ENCODE measurements around the gene COG3. TPM values are rescaled to one million over a fixed set of nuclear protein-coding genes. Genes with fewer than 3 reads are reported as not detected.

The COG3 gene
- total and polyA plus RNA-seq, 11 donors: 7.7 to 23.1 (median 15.2) TPM

GRCh38 chr13:45473627-45474026 lies 8.9 kb downstream of the COG3 start:
- TF ChIP-seq POLR2A (IDR thresholded peaks at IDR 0.05) (no peak), CTCF (IDR thresholded peaks at IDR 0.05) (peak in 1 of 12 donors; percentile 10)
- Histone ChIP-seq H3K9me3 (peaks cover 0 to 6% (median 0%) of the 10 kb centered on the region in 12 donors), H3K36me3 (peaks cover 0 to 29% (median 22%) of the 10 kb centered on the region in 9 donors), H3K27me3 (no peaks in the 10 kb centered on the region), H3K27ac (no peak overlapping the region), H3K4me3 (no peak overlapping the region), H3K4me1 (peaks cover 0 to 46% (median 15%) of the 10 kb centered on the region in 12 donors)
- DNase-seq (no peak), ATAC-seq (no peak)
- intact Hi-C loops (cut with DNase I): loop anchor here in 1 of 10 donors (10.0 kb wide), 1 partner anchor 99 kb away; no protein-coding TSS in a partner anchor
- whole genome bisulfite sequencing, 4 donors: 52 to 93% (median 71%) methylated on average over 2 of the region's 2 CpGs

- DNase-seq: no peak
- intact Hi-C loops (cut with DNase I): loop anchor here in 1 of 10 donors (10.0 kb wide), 1 partner anchor 100 kb away; no protein-coding TSS in a partner anchor
Observed at GRCh38 chr13:45474584-45475454, 10.1 kb downstream of the COG3 start.

GRCh38 chr13:45479661-45480060 lies 14.9 kb downstream of the COG3 start:
- 87 to 92% (median 88%) methylated on average over 2 of the region's 2 CpGs for WGBS, 4 donors
- DNase-seq (no peak), ATAC-seq (no peak)
- H3K27ac ChIP-seq: no peak overlapping the region
- intact Hi-C loops (cut with DNase I): loop anchor here in 4 of 10 donors (5.0 to 10.0 kb wide), 2 partner anchors 105 to 107 kb away; no protein-coding TSS in a partner anchor
- H3K9me3 ChIP-seq: no peaks in the 10 kb centered on the region
- no peak overlapping the region for H3K4me3 ChIP-seq
- no peaks in the 10 kb centered on the region for H3K27me3 ChIP-seq
- TF ChIP-seq CTCF (IDR thresholded peaks at IDR 0.05) (no peak), POLR2A (IDR thresholded peaks at IDR 0.05) (no peak)
- peaks cover 0 to 34% (median 12%) of the 10 kb centered on the region in 12 donors for H3K4me1 ChIP-seq
- H3K36me3 ChIP-seq: peaks cover 0 to 83% (median 66%) of the 10 kb centered on the region in 9 donors

More at GRCh38 chr13:45474584-45475454, 10.1 kb downstream of the COG3 start:
- Histone ChIP-seq H3K4me1 (peaks cover 0 to 44% (median 9%) of the 10 kb centered on the region in 12 donors), H3K36me3 (peaks cover 0 to 41% (median 33%) of the 10 kb centered on the region in 9 donors), H3K27me3 (no peaks in the 10 kb centered on the region), H3K4me3 (no peak overlapping the region), H3K27ac (no peak overlapping the region), H3K9me3 (peaks cover 0 to 6% (median 0%) of the 10 kb centered on the region in 12 donors)
- ATAC-seq: no peak
- TF ChIP-seq CTCF (IDR thresholded peaks at IDR 0.05) (no peak), POLR2A (IDR thresholded peaks at IDR 0.05) (no peak)
- WGBS, 4 donors: 87 to 96% (median 90%) methylated on average over 3 of the region's 3 CpGs

GRCh38 chr13:45481688-45482087 lies 16.9 kb downstream of the COG3 start:
- WGBS, 4 donors: 44 to 51% (median 47%) methylated on average over 1 of the region's 1 CpG
- Histone ChIP-seq H3K36me3 (peaks cover 0 to 80% (median 66%) of the 10 kb centered on the region in 9 donors), H3K4me3 (no peak overlapping the region), H3K27ac (peak overlapping the region in 5 of 12 donors; percentile 2 to 42 (median 11)), H3K27me3 (no peaks in the 10 kb centered on the region), H3K9me3 (no peaks in the 10 kb centered on the region), H3K4me1 (peaks cover 0 to 24% (median 10%) of the 10 kb centered on the region in 12 donors)
- peak in 3 of 4 donors; percentile 37 to 56 (median 51) for ATAC-seq
- intact Hi-C loops (cut with DNase I): loop anchor here in 3 of 10 donors (5.0 to 10.0 kb wide), 2 partner anchors 107 to 109 kb away; no protein-coding TSS in a partner anchor
- DNase-seq: no peak
- TF ChIP-seq POLR2A (IDR thresholded peaks at IDR 0.05) (no peak), CTCF (IDR thresholded peaks at IDR 0.05) (no peak)

All from heart left ventricle (tissue), 16 donors.